CD4-positive, alpha-beta T cell treated with Interleukin-17A for 1 hour (primary cell): ENCODE data around the gene THBS3.
A peak's percentile ranks its signal among the peaks of the same experiment; 100 is the strongest.
"Not testable (repeated sequence)": the region's sequence is repeated elsewhere in the genome, so short reads cannot be mapped to it uniquely, and the experiment has no call there.

Experiments used
- DNase-seq: peaks from one replicate; pipeline ENCODE4 v3.0.0-alpha.2; 2020

The THBS3 gene

GRCh38 chr1:155206891-155207805 is 549 bp downstream of the THBS3 start:
- DNase-seq = peak; percentile 94

- peak; percentile 0 for DNase-seq
Measured at GRCh38 chr1:155205969-155206593, 1.6 kb downstream of the THBS3 start.

GRCh38 chr1:155205035-155205434 is 2.7 kb downstream of the THBS3 start:
- DNase-seq = peak; percentile 0

GRCh38 chr1:155202731-155203515 is 4.8 kb downstream of the THBS3 start:
- no peak for DNase-seq

GRCh38 chr1:155202198-155202597 is 5.5 kb downstream of the THBS3 start:
- no peak for DNase-seq

GRCh38 chr1:155200920-155201319 is 6.8 kb downstream of the THBS3 start:
- no peak for DNase-seq

GRCh38 chr1:155199792-155200191 is 7.9 kb downstream of the THBS3 start:
- no peak for DNase-seq

GRCh38 chr1:155198547-155198906 is 9.2 kb downstream of the THBS3 start:
- no peak for DNase-seq

- DNase-seq = peak; percentile 5
Measured at GRCh38 chr1:155197901-155198546, 9.7 kb downstream of the THBS3 start.

GRCh38 chr1:155196893-155197638 is 10.6 kb downstream of the THBS3 start:
- DNase-seq = peak; percentile 5

GRCh38 chr1:155196103-155196892 is 11.4 kb downstream of the THBS3 start:
- no peak for DNase-seq

GRCh38 chr1:155195201-155196102 is 12.2 kb downstream of the THBS3 start:
- no peak for DNase-seq

GRCh38 chr1:155193991-155194240 is 13.8 kb downstream of the THBS3 start:
- not testable (repeated sequence) for DNase-seq

GRCh38 chr1:155193275-155193990 is 14.3 kb downstream of the THBS3 start:
- DNase-seq = peak; percentile 82

- peak; percentile 72 for DNase-seq
Measured at GRCh38 chr1:155192346-155193274, 15.1 kb downstream of the THBS3 start.

GRCh38 chr1:155191904-155192303 is 15.8 kb downstream of the THBS3 start:
- DNase-seq = no peak

- not testable (repeated sequence) for DNase-seq
Measured at GRCh38 chr1:155189926-155190325, 17.8 kb downstream of the THBS3 start.

GRCh38 chr1:155188268-155188667 is 19.4 kb downstream of the THBS3 start:
- DNase-seq = no peak

GRCh38 chr1:155187456-155187891 is 20.2 kb downstream of the THBS3 start:
- DNase-seq = no peak
